Measurements from ENCODE around the gene RET. TPM values are rescaled to one million over a fixed set of nuclear protein-coding genes. Genes with fewer than 3 reads are reported as not detected.

The RET gene
- total and polyA plus RNA-seq, 2 experiments from 2014 or later = 0.50 TPM; not detected in 1

- H2AFZ ChIP-seq = no peak overlapping the region
- no peaks in the 10 kb centered on the region for H3K9me2 ChIP-seq (replicated peaks; ENCODE audit: insufficient read depth)
- no peaks in the 10 kb centered on the region for H3K36me3 ChIP-seq (replicated peaks; ENCODE audit: insufficient read depth, low read depth)
- no peaks in the 10 kb centered on the region for H3K79me2 ChIP-seq
- H3K9me3 ChIP-seq (ENCODE audit: low read depth) = no peaks in the 10 kb centered on the region
- H3K27me3 ChIP-seq = peaks cover 40% of the 10 kb centered on the region
- H3K27ac ChIP-seq = no peak overlapping the region
- no peak overlapping the region for H3K4me2 ChIP-seq
- no peaks in the 10 kb centered on the region for H4K20me1 ChIP-seq (ENCODE audit: insufficient read depth, poor library complexity, severe bottlenecking)
- WGBS (ENCODE audit: low lambda C conversion rate, missing lambda C conversion rate) = 94% methylated on average over 8 of the region's 8 CpGs
- no peak overlapping the region for H3K4me3 ChIP-seq
- no peak for DNase-seq (ENCODE audit: low spot score)
- no peaks in the 10 kb centered on the region for H3K4me1 ChIP-seq (ENCODE audit: insufficient read depth)
- no peak for TF ChIP-seq EZH2 (IDR thresholded peaks at IDR 0.05; ENCODE audit: borderline replicate concordance)
- no peak for TF ChIP-seq EZH2phosphoT487 (IDR thresholded peaks at IDR 0.05; ENCODE audit: low read depth, severe bottlenecking, unreplicated experiment)
These were observed 3.1 kb upstream of the RET start for GRCh38 chr10:43073721-43074120.

- no peaks in the 10 kb centered on the region for H4K20me1 ChIP-seq (ENCODE audit: insufficient read depth, poor library complexity, severe bottlenecking)
These were observed 2.5 kb upstream of the RET start for GRCh38 chr10:43074409-43074808.

GRCh38 chr10:43074827-43075611, 1.9 kb upstream of the RET start:
- WGBS (ENCODE audit: low lambda C conversion rate, missing lambda C conversion rate) = 91% methylated on average over 12 of the region's 12 CpGs
- Histone ChIP-seq H3K9me2 (replicated peaks; ENCODE audit: insufficient read depth) (no peaks in the 10 kb centered on the region), H4K20me1 (ENCODE audit: insufficient read depth, poor library complexity, severe bottlenecking) (no peaks in the 10 kb centered on the region), H3K9me3 (ENCODE audit: low read depth) (no peaks in the 10 kb centered on the region), H2AFZ (no peak overlapping the region), H3K79me2 (no peaks in the 10 kb centered on the region), H3K27ac (no peak overlapping the region), H3K27me3 (peaks cover 52% of the 10 kb centered on the region), H3K36me3 (replicated peaks; ENCODE audit: insufficient read depth, low read depth) (no peaks in the 10 kb centered on the region), H3K4me3 (no peak overlapping the region), H3K4me2 (no peak overlapping the region), H3K4me1 (ENCODE audit: insufficient read depth) (no peaks in the 10 kb centered on the region)
- no peak for DNase-seq (ENCODE audit: low spot score)
- TF ChIP-seq CTCF (IDR thresholded peaks at IDR 0.05; ENCODE audit: poor library complexity) (no peak), EZH2phosphoT487 (IDR thresholded peaks at IDR 0.05; ENCODE audit: low read depth, severe bottlenecking, unreplicated experiment) (no peak), EZH2 (IDR thresholded peaks at IDR 0.05; ENCODE audit: borderline replicate concordance) (no peak)

More at GRCh38 chr10:43074409-43074808, 2.5 kb upstream of the RET start:
- H3K27me3 ChIP-seq = peaks cover 46% of the 10 kb centered on the region
- H3K4me2 ChIP-seq = no peak overlapping the region
- no peak for DNase-seq (ENCODE audit: low spot score)
- H3K79me2 ChIP-seq = no peaks in the 10 kb centered on the region
- no peak overlapping the region for H3K27ac ChIP-seq
- TF ChIP-seq EZH2 (IDR thresholded peaks at IDR 0.05; ENCODE audit: borderline replicate concordance) (no peak), EZH2phosphoT487 (IDR thresholded peaks at IDR 0.05; ENCODE audit: low read depth, severe bottlenecking, unreplicated experiment) (no peak), CTCF (IDR thresholded peaks at IDR 0.05; ENCODE audit: poor library complexity) (no peak)
- no peak overlapping the region for H2AFZ ChIP-seq
- no peaks in the 10 kb centered on the region for H3K9me2 ChIP-seq (replicated peaks; ENCODE audit: insufficient read depth)
- no peaks in the 10 kb centered on the region for H3K4me1 ChIP-seq (ENCODE audit: insufficient read depth)
- no peaks in the 10 kb centered on the region for H3K9me3 ChIP-seq (ENCODE audit: low read depth)
- H3K36me3 ChIP-seq (replicated peaks; ENCODE audit: insufficient read depth, low read depth) = no peaks in the 10 kb centered on the region
- WGBS (ENCODE audit: low lambda C conversion rate, missing lambda C conversion rate) = 90% methylated on average over 5 of the region's 5 CpGs
- no peak overlapping the region for H3K4me3 ChIP-seq

GRCh38 chr10:43075612-43076003, 1.3 kb upstream of the RET start:
- no peaks in the 10 kb centered on the region for H3K9me3 ChIP-seq (ENCODE audit: low read depth)
- no peak overlapping the region for H2AFZ ChIP-seq
- whole genome bisulfite sequencing (ENCODE audit: low lambda C conversion rate, missing lambda C conversion rate) = 82% methylated on average over 5 of the region's 5 CpGs
- H3K9me2 ChIP-seq (replicated peaks; ENCODE audit: insufficient read depth) = no peaks in the 10 kb centered on the region
- peaks cover 52% of the 10 kb centered on the region for H3K27me3 ChIP-seq
- H3K36me3 ChIP-seq (replicated peaks; ENCODE audit: insufficient read depth, low read depth) = no peaks in the 10 kb centered on the region
- no peaks in the 10 kb centered on the region for H4K20me1 ChIP-seq (ENCODE audit: insufficient read depth, poor library complexity, severe bottlenecking)
- no peak overlapping the region for H3K27ac ChIP-seq
- H3K4me3 ChIP-seq = no peak overlapping the region
- TF ChIP-seq EZH2 (IDR thresholded peaks at IDR 0.05; ENCODE audit: borderline replicate concordance) (no peak), CTCF (IDR thresholded peaks at IDR 0.05; ENCODE audit: poor library complexity) (no peak), EZH2phosphoT487 (IDR thresholded peaks at IDR 0.05; ENCODE audit: low read depth, severe bottlenecking, unreplicated experiment) (no peak)
- no peaks in the 10 kb centered on the region for H3K79me2 ChIP-seq
- no peak overlapping the region for H3K4me2 ChIP-seq
- H3K4me1 ChIP-seq (ENCODE audit: insufficient read depth) = no peaks in the 10 kb centered on the region
- DNase-seq (ENCODE audit: low spot score) = no peak

Data from hepatocyte (in vitro differentiated cells).